Ishikawa (cell line): Measurements from ENCODE around the gene GAK.

Experiments
- RAD21 ChIP-seq: IDR thresholded peaks from 2 replicates; pipeline ENCODE4 v1.6.1; 2012; ENCODE audit warnings: low read depth
- YY1 ChIP-seq: IDR thresholded peaks from 2 replicates; pipeline ENCODE4 v1.6.1; 2012; ENCODE audit warnings: low read depth

- TF ChIP-seq RAD21 (no peak), YY1 (no peak)
These were observed 108.2 kb downstream of the GAK start for GRCh38 chr4:823761-824460.
